GM12864 (cell line): ENCODE measurements around the gene IGDCC3.

Experiments used
- DNase-seq: peaks from one replicate; pipeline ENCODE4 v3.0.0-alpha.2; 2011; ENCODE audit warnings: low read depth
- H3K4me3 ChIP-seq: 2 replicates; pipeline ENCODE4 v1.5.1; 2011; ENCODE audit warnings: mild to moderate bottlenecking, low read depth, low read length, control low read depth
- CTCF ChIP-seq: IDR thresholded peaks from 2 replicates; pipeline ENCODE4 v1.5.1; 2011; ENCODE audit warnings: low read depth, mild to moderate bottlenecking, moderate library complexity, low read length, control low read depth, inconsistent platforms; ENCODE audit errors: missing control alignments

Gene IGDCC3

GRCh38 chr15:65394280-65394789 is 16.5 kb upstream of the IGDCC3 start:
- no peak for DNase-seq
- TF ChIP-seq CTCF, result no peak
- no peak overlapping the region for H3K4me3 ChIP-seq

GRCh38 chr15:65393557-65393956 is 15.8 kb upstream of the IGDCC3 start:
- DNase-seq, result no peak
- H3K4me3 ChIP-seq, result no peak overlapping the region
- no peak for TF ChIP-seq CTCF

- no peak for DNase-seq
- TF ChIP-seq CTCF, result no peak
- H3K4me3 ChIP-seq, result no peak overlapping the region
Observed at GRCh38 chr15:65393091-65393490, 15.3 kb upstream of the IGDCC3 start.

GRCh38 chr15:65392368-65392767 is 14.6 kb upstream of the IGDCC3 start:
- no peak for DNase-seq
- H3K4me3 ChIP-seq, result no peak overlapping the region
- TF ChIP-seq CTCF, result no peak

- no peak for DNase-seq
- H3K4me3 ChIP-seq, result no peak overlapping the region
- no peak for TF ChIP-seq CTCF
Observed at GRCh38 chr15:65391732-65392131, 13.9 kb upstream of the IGDCC3 start.

- H3K4me3 ChIP-seq, result no peak overlapping the region
- no peak for DNase-seq
- TF ChIP-seq CTCF, result no peak
Observed at GRCh38 chr15:65390447-65390846, 12.6 kb upstream of the IGDCC3 start.

- DNase-seq, result no peak
- no peak overlapping the region for H3K4me3 ChIP-seq
- TF ChIP-seq CTCF, result no peak
Observed at GRCh38 chr15:65389226-65389625, 11.4 kb upstream of the IGDCC3 start.
